OCI-LY7 (cell line): ENCODE results near the gene G6PC1.

Experiments
- CTCF ChIP-seq: fragments of 200-600 bp; sonication (generic); conservative IDR thresholded peaks from 2 replicates; pipeline ENCODE4 v1.5.1; 2014; ENCODE audit warnings: mild to moderate bottlenecking, antibody characterized with exemption, low read length, moderate library complexity, mixed read lengths
- EZH2phosphoT487 ChIP-seq: fragments of 200-600 bp; sonication (generic); IDR thresholded peaks from 2 replicates; pipeline ENCODE4 v1.6.1; 2018; ENCODE audit warnings: low read depth, borderline replicate concordance, mild to moderate bottlenecking, mixed run types, antibody characterized with exemption, low read length, moderate library complexity, mixed read lengths

GRCh38 chr17:42879596-42879985 lies 21.0 kb upstream of the G6PC1 start:
- TF ChIP-seq CTCF (no peak), EZH2phosphoT487 (no peak)
